Gastroesophageal sphincter (tissue), 4 donors: Measurements from ENCODE around the gene RAN. TPM values are rescaled to one million over a fixed set of nuclear protein-coding genes. Genes with fewer than 3 reads are reported as not detected.
A peak's percentile ranks its signal among the peaks of the same experiment; 100 is the strongest.

Experiments
- ATAC-seq: fragments of 150-250 bp; one replicate; pipeline ENCODE4 v1.9.1; 2016; ENCODE audit warnings: mild to moderate bottlenecking, moderate library complexity
- H3K27ac ChIP-seq, 4 donors: fragments of 200-600 bp; sonication (generic) in 3 of 4; 1 replicate in 3 of 4; 2 replicates in 1 of 4; pipeline ENCODE4 v1.5.1; 2016 to 2019
- H3K27me3 ChIP-seq: fragments of 200-600 bp; sonication (generic); one replicate; pipeline ENCODE4 v1.5.1; 2019
- H3K36me3 ChIP-seq, 2 donors: fragments of 200-600 bp; sonication (generic); one replicate each; pipeline ENCODE4 v1.5.1; 2019; ENCODE audit warnings: control low read depth in 1 of 2
- H3K4me1 ChIP-seq, 3 donors: fragments of 200-600 bp; sonication (generic); 1 replicate in 2 of 3; 2 replicates in 1 of 3; pipeline ENCODE4 v1.5.1; 2016 to 2019; ENCODE audit warnings: control low read depth in 2 of 3
- H3K4me3 ChIP-seq, 2 donors: fragments of 200-600 bp; sonication (generic); one replicate each; pipeline ENCODE4 v1.5.1; 2019; ENCODE audit warnings: mild to moderate bottlenecking in 1 of 2, moderate library complexity in 1 of 2
- H3K9me3 ChIP-seq, 3 donors: fragments of 200-600 bp; sonication (generic); one replicate each; pipeline ENCODE4 v1.5.1; 2017 to 2019; ENCODE audit warnings: control low read depth in 2 of 3
- CTCF ChIP-seq, 4 experiments: fragments of 200-600 bp in 2 of 4; fragments of 450-650 bp in 2 of 4; sonication (generic) in 1 of 4; IDR thresholded peaks; one replicate each; pipeline ENCODE4 v1.5.1; 2017 to 2019; ENCODE audit warnings: antibody characterized with exemption in 4 of 4, mild to moderate bottlenecking in 2 of 4, moderate library complexity in 2 of 4
- EP300 ChIP-seq: sonication (generic); formaldehyde crosslinking; IDR thresholded peaks from one replicate; pipeline ENCODE4 v1.6.1; 2017; ENCODE audit warnings: antibody characterized with exemption, mild to moderate bottlenecking
- POLR2A ChIP-seq, 2 donors: fragments of 450-650 bp; IDR thresholded peaks; one replicate each; pipeline ENCODE4 v1.6.1; 2017; ENCODE audit warnings: antibody characterized with exemption in 2 of 2, mild to moderate bottlenecking in 2 of 2, moderate library complexity in 1 of 2
- POLR2AphosphoS5 ChIP-seq: sonication (generic); formaldehyde crosslinking; IDR thresholded peaks from one replicate; pipeline ENCODE4 v1.6.1; 2017; ENCODE audit warnings: antibody characterized with exemption
- WGBS, 2 donors: methylation state at CpG; one replicate each; pipeline ENCODE4 v1.1.5; 2018; ENCODE audit warnings: low coverage in 1 of 2; 5-methylcytosine and 5-hydroxymethylcytosine counted together
- total RNA-seq, 4 donors: library from RNA; depleted of rRNA; stranded (reverse); fragments of >200 nt; gene quantifications; one replicate each; pipeline ENCODE4 v1.1.0, GENCODE V29; 2016

Gene RAN
- 100 to 1,000 TPM; 139 to 199 (median 167) TPM for total RNA-seq

- Histone ChIP-seq H3K4me3 (peak within 1 kb of the TSS; percentile 82 to 97), H3K9me3 (no peaks in the 10 kb centered on the region), H3K36me3 (peaks cover 0 to 35% of the 10 kb centered on the region in 2 donors), H3K27ac (peak within 1 kb of the TSS; percentile 58 to 97 (median 94)), H3K27me3 (no peaks in the 10 kb centered on the region), H3K4me1 (peaks cover 5 to 43% (median 12%) of the 10 kb centered on the region in 3 donors)
- WGBS, 2 donors = no CpG with 5 or more reads among the region's 118 CpGs
- TF ChIP-seq POLR2AphosphoS5 (peak; percentile 31), POLR2A (IDR thresholded peaks at IDR 0.05) (peak; percentile 17 to 23), EP300 (no peak)
- peak; percentile 97 for ATAC-seq
These were observed at the start of gene RAN for GRCh38 chr12:130871286-130872178. Gene RAN, plus strand, starts transcription at chr12:130872066. Its CDS starts 528 bp downstream, at chr12:130872594.

GRCh38 chr12:130825771-130826150 is 46.1 kb upstream of the RAN start:
- Histone ChIP-seq H3K27me3 (no peaks in the 10 kb centered on the region), H3K36me3 (peaks cover 0 to 38% of the 10 kb centered on the region in 2 donors), H3K27ac (peak overlapping the region in 3 of 4 donors; percentile 1 to 42 (median 34)), H3K4me1 (peaks cover 0 to 43% (median 13%) of the 10 kb centered on the region in 3 donors), H3K9me3 (no peaks in the 10 kb centered on the region), H3K4me3 (no peak overlapping the region)
- 83 to 86% methylated on average over 6 of the region's 6 CpGs for WGBS, 2 donors
- TF ChIP-seq CTCF (IDR thresholded peaks at IDR 0.05) (no peak), EP300 (no peak), POLR2A (IDR thresholded peaks at IDR 0.05) (no peak), POLR2AphosphoS5 (no peak)
- no peak for ATAC-seq

- Histone ChIP-seq H3K27ac (peak overlapping the region in 3 of 4 donors; percentile 42 to 77 (median 72)), H3K4me1 (peaks cover 0 to 49% (median 13%) of the 10 kb centered on the region in 3 donors), H3K27me3 (no peaks in the 10 kb centered on the region), H3K4me3 (no peak overlapping the region), H3K9me3 (no peaks in the 10 kb centered on the region), H3K36me3 (peaks cover 0 to 32% of the 10 kb centered on the region in 2 donors)
- peak; percentile 43 to 78 (median 68) for TF ChIP-seq CTCF (IDR thresholded peaks at IDR 0.05)
- TF ChIP-seq POLR2AphosphoS5 = no peak
- WGBS, 2 donors = 65 to 68% methylated on average over 5 to 10 of the region's 21 CpGs
- peak; percentile 86 for ATAC-seq
These were observed 45.6 kb upstream of the RAN start for GRCh38 chr12:130826151-130826801.

- H3K27ac ChIP-seq = peak overlapping the region; percentile 5 to 81 (median 74)
- H3K9me3 ChIP-seq = no peaks in the 10 kb centered on the region
- H3K4me1 ChIP-seq = peaks cover 0 to 60% (median 13%) of the 10 kb centered on the region in 3 donors
- 32 to 33% methylated on average over 1 to 3 of the region's 3 CpGs for WGBS, 2 donors
- ATAC-seq = peak; percentile 57
- H3K4me3 ChIP-seq = no peak overlapping the region
- H3K36me3 ChIP-seq = peaks cover 0 to 21% of the 10 kb centered on the region in 2 donors
- TF ChIP-seq CTCF (IDR thresholded peaks at IDR 0.05) (no peak), EP300 (no peak), POLR2A (IDR thresholded peaks at IDR 0.05) (no peak), POLR2AphosphoS5 (no peak)
- H3K27me3 ChIP-seq = no peaks in the 10 kb centered on the region
These were observed 44.4 kb upstream of the RAN start for GRCh38 chr12:130827432-130827831.

GRCh38 chr12:130828895-130829294 is 43.0 kb upstream of the RAN start:
- Histone ChIP-seq H3K27me3 (no peaks in the 10 kb centered on the region), H3K4me3 (no peak overlapping the region), H3K9me3 (no peaks in the 10 kb centered on the region), H3K36me3 (peaks cover 0 to 6% of the 10 kb centered on the region in 2 donors), H3K4me1 (peaks cover 0 to 72% (median 18%) of the 10 kb centered on the region in 3 donors), H3K27ac (no peak overlapping the region)
- no peak for TF ChIP-seq POLR2AphosphoS5
- no peak for TF ChIP-seq EP300
- no peak for TF ChIP-seq POLR2A (IDR thresholded peaks at IDR 0.05)
- no peak for TF ChIP-seq CTCF (IDR thresholded peaks at IDR 0.05)
- 90 to 93% methylated on average over 3 to 8 of the region's 8 CpGs for WGBS, 2 donors
- no peak for ATAC-seq
